ENCODE data around the gene LRRC8D.

LRRC8D gene

DNA sequence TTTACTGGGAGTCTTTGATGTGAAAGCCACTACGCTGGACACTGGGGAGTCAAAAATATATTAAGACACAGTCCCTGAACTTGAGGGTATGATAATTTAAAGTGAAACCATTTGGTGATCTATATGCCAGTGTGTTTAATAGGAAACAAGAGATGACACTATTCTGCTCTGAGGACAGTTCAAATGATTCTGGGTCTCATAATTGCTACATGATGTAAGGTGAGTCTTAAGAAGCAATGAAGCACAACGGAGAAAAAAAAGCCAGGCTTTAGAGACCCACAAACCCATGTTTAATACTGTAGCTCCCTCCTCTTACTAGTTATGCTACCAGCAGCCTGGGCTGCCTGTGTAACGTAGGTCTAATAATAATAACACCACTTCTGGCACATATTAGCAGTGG, 14.2 kb upstream of the LRRC8D start:
- Histone ChIP-seq H3K79me2 (no peaks in the 10 kb centered on the region), H3K4me1 (no peaks in the 10 kb centered on the region), H3K4me3 (ENCODE audit: low read depth, low read length) (no peak overlapping the region), H2AFZ (no peak overlapping the region), H3K27ac (no peak overlapping the region), H3K36me3 (ENCODE audit: control insufficient read depth, insufficient read depth, low read length) (no peaks in the 10 kb centered on the region), H3K27me3 (ENCODE audit: control insufficient read depth, insufficient read depth, low read length) (no peaks in the 10 kb centered on the region), H3K4me2 (ENCODE audit: low read length) (no peak overlapping the region), H3K9ac (no peak overlapping the region), H3K9me3 (ENCODE audit: control insufficient read depth, low read length) (no peaks in the 10 kb centered on the region)
- TF ChIP-seq, protein P1, sequence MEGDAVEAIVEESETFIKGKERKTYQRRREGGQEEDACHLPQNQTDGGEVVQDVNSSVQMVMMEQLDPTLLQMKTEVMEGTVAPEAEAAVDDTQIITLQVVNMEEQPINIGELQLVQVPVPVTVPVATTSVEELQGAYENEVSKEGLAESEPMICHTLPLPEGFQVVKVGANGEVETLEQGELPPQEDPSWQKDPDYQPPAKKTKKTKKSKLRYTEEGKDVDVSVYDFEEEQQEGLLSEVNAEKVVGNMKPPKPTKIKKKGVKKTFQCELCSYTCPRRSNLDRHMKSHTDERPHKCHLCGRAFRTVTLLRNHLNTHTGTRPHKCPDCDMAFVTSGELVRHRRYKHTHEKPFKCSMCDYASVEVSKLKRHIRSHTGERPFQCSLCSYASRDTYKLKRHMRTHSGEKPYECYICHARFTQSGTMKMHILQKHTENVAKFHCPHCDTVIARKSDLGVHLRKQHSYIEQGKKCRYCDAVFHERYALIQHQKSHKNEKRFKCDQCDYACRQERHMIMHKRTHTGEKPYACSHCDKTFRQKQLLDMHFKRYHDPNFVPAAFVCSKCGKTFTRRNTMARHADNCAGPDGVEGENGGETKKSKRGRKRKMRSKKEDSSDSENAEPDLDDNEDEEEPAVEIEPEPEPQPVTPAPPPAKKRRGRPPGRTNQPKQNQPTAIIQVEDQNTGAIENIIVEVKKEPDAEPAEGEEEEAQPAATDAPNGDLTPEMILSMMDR (IDR thresholded peaks at IDR 0.05), result no peak

DNA sequence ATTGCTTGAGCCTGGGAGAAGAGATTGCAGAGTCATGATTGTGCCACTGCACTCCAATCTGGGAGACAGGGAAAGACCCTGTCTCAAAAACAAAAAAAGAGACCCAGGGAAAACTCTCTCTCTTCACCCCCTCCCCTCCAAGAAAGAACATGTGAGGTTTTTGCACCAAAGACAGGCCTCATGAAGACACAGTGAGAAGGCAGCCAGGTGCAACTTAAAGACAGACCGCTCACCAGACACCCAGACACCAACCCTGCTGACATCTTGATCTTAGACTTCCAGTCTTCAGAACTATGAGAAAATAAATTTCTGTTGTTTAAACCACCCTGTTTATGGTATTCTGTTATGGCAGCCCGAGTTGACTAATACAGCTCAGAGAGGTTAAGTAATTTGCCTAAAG, 13.3 kb upstream of the LRRC8D start:
- Histone ChIP-seq H3K27me3 (ENCODE audit: control insufficient read depth, insufficient read depth, low read length) (no peaks in the 10 kb centered on the region), H3K27ac (no peak overlapping the region), H3K4me3 (ENCODE audit: low read depth, low read length) (no peak overlapping the region), H3K79me2 (no peaks in the 10 kb centered on the region), H3K4me1 (no peaks in the 10 kb centered on the region), H2AFZ (no peak overlapping the region), H3K4me2 (ENCODE audit: low read length) (no peak overlapping the region), H3K36me3 (ENCODE audit: control insufficient read depth, insufficient read depth, low read length) (no peaks in the 10 kb centered on the region), H3K9ac (no peak overlapping the region), H3K9me3 (ENCODE audit: control insufficient read depth, low read length) (no peaks in the 10 kb centered on the region)
- TF ChIP-seq, protein P1 (IDR thresholded peaks at IDR 0.05), result no peak

DNA sequence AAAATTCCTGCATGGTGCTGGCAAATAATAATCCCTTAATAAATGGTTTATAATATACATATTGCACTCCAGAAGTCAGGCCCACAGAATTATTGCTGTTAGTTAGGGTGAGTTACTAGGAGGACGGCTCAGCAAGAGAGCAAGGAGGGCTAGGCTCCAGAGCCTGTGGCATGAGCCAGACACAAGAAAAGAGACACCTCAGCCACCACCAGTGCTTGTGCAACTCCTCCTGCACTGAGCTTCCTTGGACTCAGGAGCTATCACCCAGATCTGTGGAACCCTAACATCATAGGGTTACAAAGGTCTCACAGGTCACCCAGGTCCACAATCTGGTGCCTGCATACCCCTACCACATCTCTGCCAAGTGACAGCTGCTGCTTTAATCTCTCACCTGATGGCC, 12.8 kb upstream of the LRRC8D start:
- Histone ChIP-seq H2AFZ (no peak overlapping the region), H3K4me2 (ENCODE audit: low read length) (no peak overlapping the region), H3K36me3 (ENCODE audit: control insufficient read depth, insufficient read depth, low read length) (no peaks in the 10 kb centered on the region), H3K9ac (no peak overlapping the region), H3K27ac (no peak overlapping the region), H3K79me2 (no peaks in the 10 kb centered on the region), H3K27me3 (ENCODE audit: control insufficient read depth, insufficient read depth, low read length) (no peaks in the 10 kb centered on the region), H3K9me3 (ENCODE audit: control insufficient read depth, low read length) (no peaks in the 10 kb centered on the region), H3K4me3 (ENCODE audit: low read depth, low read length) (no peak overlapping the region), H3K4me1 (no peaks in the 10 kb centered on the region)
- TF ChIP-seq, protein P1 (IDR thresholded peaks at IDR 0.05), result no peak

DNA sequence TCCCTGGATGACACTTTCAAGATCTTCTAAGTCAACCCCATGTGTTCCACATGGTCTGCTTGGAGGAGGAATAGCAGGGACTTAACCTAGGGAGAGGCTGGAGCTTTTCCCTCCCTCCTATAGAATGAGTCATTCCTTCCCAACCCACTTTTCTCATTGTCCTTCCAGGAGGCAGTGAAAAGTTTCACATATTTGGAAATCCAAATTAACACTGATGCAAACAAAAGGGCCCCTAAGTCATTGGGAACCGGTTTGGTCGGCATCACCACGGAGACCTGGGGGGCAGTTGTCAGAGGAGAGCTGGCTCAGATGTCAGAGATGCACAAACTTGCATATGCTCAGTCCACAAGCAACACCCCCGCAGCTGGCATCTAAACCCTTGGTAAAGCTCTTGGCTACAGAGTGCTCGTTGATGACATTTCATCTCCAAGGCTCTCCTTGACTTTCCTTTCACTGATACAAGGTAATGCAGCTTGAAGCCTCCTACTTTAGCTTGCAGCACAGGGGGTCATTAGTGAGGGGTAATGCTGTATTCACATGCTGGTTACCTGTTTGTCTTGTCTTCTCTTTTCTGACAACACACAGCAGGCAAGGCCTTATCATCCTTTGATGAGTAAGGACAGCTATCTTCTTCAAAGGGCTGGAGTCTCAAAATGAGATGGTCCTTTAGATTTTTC, 12.3 kb upstream of the LRRC8D start:
- TF ChIP-seq, protein P1 (IDR thresholded peaks at IDR 0.05), result no peak

DNA sequence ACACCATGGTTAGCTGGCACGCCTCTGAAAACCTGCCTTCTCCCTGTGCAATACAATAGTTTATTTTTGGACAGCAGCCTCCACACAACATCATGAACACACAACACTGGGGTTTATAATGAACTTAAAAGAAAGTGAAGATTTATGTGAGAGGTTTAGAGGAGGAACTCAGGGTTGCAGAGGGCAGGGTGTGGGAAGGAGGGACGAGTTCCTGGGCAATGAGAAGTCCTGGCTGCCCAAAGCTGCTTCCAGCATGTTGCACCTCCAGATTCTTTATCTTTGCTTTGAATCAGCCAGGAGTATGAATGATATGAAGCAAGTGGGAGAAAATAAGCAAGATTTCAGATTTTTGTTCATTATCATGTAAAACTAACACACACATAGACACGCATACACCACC, 11.3 kb upstream of the LRRC8D start:
- Histone ChIP-seq H3K9ac (no peak overlapping the region), H3K4me1 (no peaks in the 10 kb centered on the region), H3K79me2 (no peaks in the 10 kb centered on the region), H3K27me3 (ENCODE audit: control insufficient read depth, insufficient read depth, low read length) (no peaks in the 10 kb centered on the region), H2AFZ (no peak overlapping the region), H3K36me3 (ENCODE audit: control insufficient read depth, insufficient read depth, low read length) (no peaks in the 10 kb centered on the region), H3K4me2 (ENCODE audit: low read length) (no peak overlapping the region), H3K27ac (no peak overlapping the region), H3K9me3 (ENCODE audit: control insufficient read depth, low read length) (no peaks in the 10 kb centered on the region), H3K4me3 (ENCODE audit: low read depth, low read length) (no peak overlapping the region)
- TF ChIP-seq, protein P1 (IDR thresholded peaks at IDR 0.05), result no peak

More for the DNA sequence above, 12.3 kb upstream of the LRRC8D start:
- Histone ChIP-seq H3K9me3 (ENCODE audit: control insufficient read depth, low read length) (no peaks in the 10 kb centered on the region), H3K4me1 (no peaks in the 10 kb centered on the region), H3K9ac (no peak overlapping the region), H3K4me2 (ENCODE audit: low read length) (no peak overlapping the region), H3K36me3 (ENCODE audit: control insufficient read depth, insufficient read depth, low read length) (no peaks in the 10 kb centered on the region), H3K27ac (no peak overlapping the region), H3K79me2 (no peaks in the 10 kb centered on the region), H3K4me3 (ENCODE audit: low read depth, low read length) (no peak overlapping the region), H3K27me3 (ENCODE audit: control insufficient read depth, insufficient read depth, low read length) (no peaks in the 10 kb centered on the region), H2AFZ (no peak overlapping the region)

All from parathyroid adenoma (tissue), 2 donors.